AG10803 (cell line): Measurements from ENCODE around the gene CCDC117.
"Not testable (repeated sequence)": the region's sequence is repeated elsewhere in the genome, so short reads cannot be mapped to it uniquely, and the experiment has no call there.

ENCODE experiments used
- DNase-seq: peaks from one replicate; pipeline ENCODE4 v3.0.0; 2010; ENCODE audit warnings: low read depth
- H3K4me3 ChIP-seq: 2 replicates; pipeline ENCODE4 v1.5.1; 2011; ENCODE audit warnings: mild to moderate bottlenecking, low read length, control low read depth
- TF ChIP-seq, protein P1 (sequence below): conservative IDR thresholded peaks from 2 replicates; pipeline ENCODE4 v1.5.1; 2011; ENCODE audit warnings: mild to moderate bottlenecking, low read length, control low read depth, inconsistent platforms

The CCDC117 gene

DNA sequence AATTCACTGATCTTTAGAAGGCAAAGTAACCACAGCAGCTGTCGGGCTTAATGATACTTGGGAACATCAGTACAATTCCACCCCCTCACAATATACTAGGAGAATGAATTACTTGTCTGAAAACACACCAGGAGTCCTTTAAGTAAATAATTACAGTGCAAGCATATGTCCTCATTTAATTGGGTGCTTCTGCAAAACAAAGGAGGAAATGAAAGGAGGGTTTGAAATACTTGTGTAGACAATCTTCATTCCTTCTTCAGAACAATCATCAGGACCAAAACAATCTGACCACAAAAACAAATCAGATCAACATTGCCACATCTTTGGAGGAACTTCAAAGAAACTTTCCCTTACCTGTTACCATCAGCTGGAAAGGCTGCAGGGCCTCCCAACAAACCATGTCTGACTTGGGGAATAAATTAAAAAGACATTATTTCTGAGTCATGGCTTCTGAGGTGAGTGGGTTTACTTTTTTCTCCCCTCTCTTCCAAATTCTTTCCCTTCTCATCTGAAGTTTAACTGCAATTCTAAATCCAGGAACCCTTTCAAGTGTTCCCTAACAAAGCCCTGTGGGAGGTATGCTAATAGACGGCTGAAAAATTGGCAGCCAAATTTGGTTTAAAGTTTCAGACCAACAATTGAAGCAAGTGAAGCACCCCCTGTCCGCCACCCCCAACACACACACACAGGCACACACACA lies 12.5 kb upstream of the CCDC117 start:
- no peak for DNase-seq
- TF ChIP-seq, protein P1, sequence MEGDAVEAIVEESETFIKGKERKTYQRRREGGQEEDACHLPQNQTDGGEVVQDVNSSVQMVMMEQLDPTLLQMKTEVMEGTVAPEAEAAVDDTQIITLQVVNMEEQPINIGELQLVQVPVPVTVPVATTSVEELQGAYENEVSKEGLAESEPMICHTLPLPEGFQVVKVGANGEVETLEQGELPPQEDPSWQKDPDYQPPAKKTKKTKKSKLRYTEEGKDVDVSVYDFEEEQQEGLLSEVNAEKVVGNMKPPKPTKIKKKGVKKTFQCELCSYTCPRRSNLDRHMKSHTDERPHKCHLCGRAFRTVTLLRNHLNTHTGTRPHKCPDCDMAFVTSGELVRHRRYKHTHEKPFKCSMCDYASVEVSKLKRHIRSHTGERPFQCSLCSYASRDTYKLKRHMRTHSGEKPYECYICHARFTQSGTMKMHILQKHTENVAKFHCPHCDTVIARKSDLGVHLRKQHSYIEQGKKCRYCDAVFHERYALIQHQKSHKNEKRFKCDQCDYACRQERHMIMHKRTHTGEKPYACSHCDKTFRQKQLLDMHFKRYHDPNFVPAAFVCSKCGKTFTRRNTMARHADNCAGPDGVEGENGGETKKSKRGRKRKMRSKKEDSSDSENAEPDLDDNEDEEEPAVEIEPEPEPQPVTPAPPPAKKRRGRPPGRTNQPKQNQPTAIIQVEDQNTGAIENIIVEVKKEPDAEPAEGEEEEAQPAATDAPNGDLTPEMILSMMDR = no peak
- no peak overlapping the region for H3K4me3 ChIP-seq

DNA sequence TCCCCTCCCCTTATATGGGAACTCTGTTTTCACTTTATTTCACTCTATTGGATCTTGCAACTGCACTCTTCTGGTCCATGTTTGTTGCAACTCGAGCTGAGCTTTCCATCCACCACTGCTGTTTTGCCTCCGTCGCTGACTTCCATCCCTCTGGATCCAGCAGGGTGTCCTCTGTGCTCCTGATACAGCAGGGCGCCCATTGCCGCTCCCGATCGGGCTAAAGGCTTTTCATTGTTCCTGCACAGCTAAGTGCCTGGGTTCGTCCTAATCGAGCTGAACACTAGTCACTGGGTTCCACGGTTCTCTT lies 11.1 kb upstream of the CCDC117 start:
- DNase-seq = no peak
- H3K4me3 ChIP-seq = no peak overlapping the region
- TF ChIP-seq, protein P1 = no peak

DNA sequence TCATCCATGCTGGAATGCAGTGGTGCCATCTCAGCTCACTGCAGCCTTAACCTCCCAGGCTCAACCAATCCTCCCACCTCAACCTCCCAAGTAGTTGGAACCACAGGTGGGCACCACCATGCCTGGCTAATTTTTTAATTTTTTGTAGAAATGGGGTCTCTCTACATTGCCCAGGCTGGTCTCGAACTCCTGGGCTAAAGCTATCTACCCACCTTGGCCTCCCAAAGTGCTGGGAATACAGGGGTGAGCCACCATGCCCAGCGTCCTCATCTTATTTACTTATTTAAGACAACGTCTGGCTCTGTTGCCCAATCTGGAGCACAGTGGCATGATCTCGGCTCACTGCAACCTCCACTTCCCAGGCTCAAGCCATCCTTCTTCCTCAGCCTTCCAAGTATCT lies 10.5 kb upstream of the CCDC117 start:
- DNase-seq, H3K4me3 ChIP-seq: not testable (repeated sequence)

DNA sequence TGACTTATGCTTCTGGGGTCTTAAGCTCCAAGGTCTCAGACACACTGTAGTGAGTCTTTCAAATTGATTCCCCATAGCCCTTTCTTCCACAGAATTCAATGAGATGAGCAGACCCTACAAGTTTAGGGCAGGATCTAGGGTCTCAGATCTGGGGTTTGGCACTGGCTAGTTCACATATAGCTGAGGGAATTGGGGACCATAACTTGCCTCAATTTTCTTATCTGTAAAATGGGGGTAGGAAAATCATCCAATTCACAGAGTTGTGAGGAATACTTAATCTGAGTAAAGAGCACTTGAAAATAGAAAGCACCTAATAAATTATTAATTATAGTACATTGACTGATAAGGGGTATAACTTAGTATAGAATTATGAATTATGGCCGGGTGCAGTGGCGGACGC lies 5.9 kb upstream of the CCDC117 start:
- H3K4me3 ChIP-seq = no peak overlapping the region
- TF ChIP-seq, protein P1 = no peak
- no peak for DNase-seq

DNA sequence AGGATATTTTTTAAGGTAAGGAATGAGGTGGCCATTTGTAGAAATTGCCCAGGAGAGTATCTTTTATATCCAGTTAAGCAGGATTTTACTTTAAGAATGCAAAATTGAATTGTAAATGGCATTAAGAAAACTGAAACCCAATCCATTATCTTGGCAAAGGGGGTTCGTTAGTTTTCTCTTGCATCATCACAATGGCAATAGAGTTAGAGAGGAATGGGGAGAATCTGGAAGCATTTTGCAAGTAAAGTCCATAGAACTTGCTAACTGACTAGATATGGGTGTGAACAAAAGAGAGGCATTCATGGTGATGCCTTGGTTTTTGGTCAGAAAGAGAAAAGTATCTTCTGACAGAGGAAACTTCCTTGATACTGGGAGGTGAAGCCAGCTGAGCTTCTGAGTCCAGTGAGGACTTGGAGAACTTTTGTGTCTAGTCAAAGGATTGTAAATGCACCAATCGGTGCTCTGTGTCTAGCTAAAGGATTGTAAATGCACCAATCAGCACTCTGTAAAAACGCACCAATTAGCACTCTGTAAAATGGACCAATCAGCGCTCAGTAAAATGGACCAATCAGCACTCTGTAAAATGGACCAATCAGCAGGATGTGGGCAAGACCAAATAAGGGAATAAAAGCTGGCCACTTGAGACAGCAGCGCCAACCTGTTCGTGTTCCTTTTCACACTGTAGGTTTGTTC lies 3.6 kb upstream of the CCDC117 start:
- TF ChIP-seq, protein P1 = no peak
- DNase-seq = no peak
- H3K4me3 ChIP-seq = no peak overlapping the region

DNA sequence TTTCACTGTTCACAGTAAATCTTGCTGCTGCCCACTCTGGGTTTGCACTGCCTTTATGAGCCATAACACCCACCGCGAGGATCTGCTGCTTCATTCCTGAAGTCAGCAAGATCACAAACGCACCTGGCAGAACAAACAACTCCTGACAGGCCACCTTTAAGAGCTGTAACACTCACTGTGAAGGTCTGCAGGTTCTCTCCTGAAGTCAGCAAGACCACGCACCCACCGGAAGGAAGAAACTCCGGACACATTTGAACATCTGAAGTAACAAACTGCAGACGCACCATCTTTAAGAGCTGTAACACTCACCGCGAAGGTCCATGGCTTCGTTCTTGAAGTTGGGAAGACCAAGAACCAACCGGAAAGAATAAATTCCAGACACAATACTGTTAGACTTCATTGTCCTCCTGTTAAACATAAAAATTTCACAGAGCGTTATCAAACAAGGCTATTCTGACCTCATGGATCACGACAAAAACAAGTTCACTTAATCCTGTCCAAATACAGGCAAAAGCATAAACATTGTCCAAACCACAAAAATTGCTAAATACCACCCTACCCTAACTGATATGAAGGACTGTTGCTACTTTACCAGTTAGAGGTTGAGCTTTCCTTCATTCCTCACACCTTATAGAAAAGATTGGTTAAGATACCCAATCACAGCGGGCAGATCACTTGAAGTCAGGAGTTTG lies 3.0 kb upstream of the CCDC117 start:
- no peak for DNase-seq
- TF ChIP-seq, protein P1 = no peak
- H3K4me3 ChIP-seq = no peak overlapping the region

DNA sequence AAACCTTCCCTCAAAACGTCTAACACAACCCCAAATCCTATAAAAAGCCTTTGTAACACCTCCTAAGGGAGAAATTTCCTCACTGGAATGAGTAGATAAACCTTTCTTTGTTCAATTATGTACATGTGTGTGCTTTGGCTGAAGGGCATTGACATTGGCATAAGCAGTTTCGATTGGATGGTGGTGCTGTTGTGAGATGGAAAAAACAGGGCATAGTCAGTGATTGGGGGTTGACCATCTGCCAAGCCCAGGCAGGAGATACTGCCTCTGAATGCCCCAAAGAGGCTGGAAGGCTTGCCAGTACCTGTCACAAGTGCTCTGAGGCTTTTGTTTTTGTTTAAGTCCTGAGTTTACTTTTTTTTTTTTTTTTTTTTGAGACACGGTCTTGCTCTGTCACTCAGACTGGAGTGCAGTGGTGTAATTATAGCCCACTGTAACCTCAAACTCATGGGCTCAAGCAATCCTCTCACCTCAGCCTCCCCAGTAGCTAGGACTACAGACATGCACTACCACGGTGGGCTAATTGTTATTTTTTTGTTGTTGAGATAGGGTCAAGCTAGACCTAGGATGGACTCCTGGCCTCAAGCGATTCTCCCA lies 1.2 kb upstream of the CCDC117 start:
- no peak overlapping the region for H3K4me3 ChIP-seq
- TF ChIP-seq, protein P1 = no peak
- no peak for DNase-seq
